Gastroesophageal sphincter (tissue), 3 donors: ENCODE measurements around the gene UBE2E2.

Source experiments
- EP300 ChIP-seq: sonication (generic); formaldehyde crosslinking; IDR thresholded peaks from one replicate; pipeline ENCODE4 v1.6.1; 2017; ENCODE audit warnings: antibody characterized with exemption, mild to moderate bottlenecking
- POLR2A ChIP-seq, 2 donors: fragments of 450-650 bp; IDR thresholded peaks; one replicate each; pipeline ENCODE4 v1.6.1; 2017; ENCODE audit warnings: antibody characterized with exemption in 2 of 2, mild to moderate bottlenecking in 2 of 2, moderate library complexity in 1 of 2
- POLR2AphosphoS5 ChIP-seq: sonication (generic); formaldehyde crosslinking; IDR thresholded peaks from one replicate; pipeline ENCODE4 v1.6.1; 2017; ENCODE audit warnings: antibody characterized with exemption
- TF ChIP-seq, protein P1 (sequence below), 4 experiments: fragments of 200-600 bp in 2 of 4; fragments of 450-650 bp in 2 of 4; sonication (generic) in 1 of 4; IDR thresholded peaks; one replicate each; pipeline ENCODE4 v1.5.1; 2017 to 2019; ENCODE audit warnings: antibody characterized with exemption in 4 of 4, mild to moderate bottlenecking in 2 of 4, moderate library complexity in 2 of 4

DNA sequence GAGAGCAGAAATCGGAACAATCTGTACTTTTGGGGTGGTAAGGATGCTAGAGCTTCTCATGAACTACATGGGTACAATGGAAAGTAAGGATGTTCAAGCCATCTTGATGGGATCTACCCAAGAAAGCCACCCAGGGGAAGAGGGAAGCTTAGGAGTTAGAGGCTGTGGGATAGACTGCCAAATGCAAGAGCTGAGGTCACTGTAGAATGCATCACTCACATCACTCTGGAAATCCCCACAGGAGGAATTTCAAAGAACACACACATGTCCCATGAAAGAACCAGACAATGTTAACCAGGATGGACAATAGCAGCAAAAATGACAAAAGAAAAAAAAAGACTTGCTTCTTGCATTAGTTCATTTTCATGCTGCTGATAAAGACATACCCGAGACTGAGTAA is 32.8 kb upstream of the UBE2E2 start:
- TF ChIP-seq, protein P1, sequence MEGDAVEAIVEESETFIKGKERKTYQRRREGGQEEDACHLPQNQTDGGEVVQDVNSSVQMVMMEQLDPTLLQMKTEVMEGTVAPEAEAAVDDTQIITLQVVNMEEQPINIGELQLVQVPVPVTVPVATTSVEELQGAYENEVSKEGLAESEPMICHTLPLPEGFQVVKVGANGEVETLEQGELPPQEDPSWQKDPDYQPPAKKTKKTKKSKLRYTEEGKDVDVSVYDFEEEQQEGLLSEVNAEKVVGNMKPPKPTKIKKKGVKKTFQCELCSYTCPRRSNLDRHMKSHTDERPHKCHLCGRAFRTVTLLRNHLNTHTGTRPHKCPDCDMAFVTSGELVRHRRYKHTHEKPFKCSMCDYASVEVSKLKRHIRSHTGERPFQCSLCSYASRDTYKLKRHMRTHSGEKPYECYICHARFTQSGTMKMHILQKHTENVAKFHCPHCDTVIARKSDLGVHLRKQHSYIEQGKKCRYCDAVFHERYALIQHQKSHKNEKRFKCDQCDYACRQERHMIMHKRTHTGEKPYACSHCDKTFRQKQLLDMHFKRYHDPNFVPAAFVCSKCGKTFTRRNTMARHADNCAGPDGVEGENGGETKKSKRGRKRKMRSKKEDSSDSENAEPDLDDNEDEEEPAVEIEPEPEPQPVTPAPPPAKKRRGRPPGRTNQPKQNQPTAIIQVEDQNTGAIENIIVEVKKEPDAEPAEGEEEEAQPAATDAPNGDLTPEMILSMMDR (IDR thresholded peaks at IDR 0.05) = no peak
- TF ChIP-seq POLR2A (IDR thresholded peaks at IDR 0.05) = no peak
- no peak for TF ChIP-seq POLR2AphosphoS5
- no peak for TF ChIP-seq EP300
